BJ (cell line): ENCODE measurements around the gene CUL2. TPM values are rescaled to one million over a fixed set of nuclear protein-coding genes. Genes with fewer than 3 reads are reported as not detected.

Experiments
- CTCF ChIA-PET: fragments of 350-600 bp; formaldehyde crosslinking; extraction: SDS; loops from one replicate; lab custom pipeline; 2021; ENCODE audit warnings: antibody characterized with exemption, inconsistent platforms; lab: Yijun Ruan, JAX
- POLR2A ChIA-PET: fragments of 300-600 bp; sonication (Branson Sonifier 250); formaldehyde crosslinking; extraction: SDS; loops from one replicate; lab custom pipeline; 2021; ENCODE audit warnings: antibody characterized with exemption; lab: Charles Lee
- DNase-seq: peaks from one replicate; pipeline ENCODE4 v3.0.0-alpha.2; 2011; ENCODE audit warnings: low read depth
- H3K27me3 ChIP-seq: 2 replicates; pipeline ENCODE4 v1.6.0; 2011; ENCODE audit warnings: low read length; ENCODE audit not compliant: control insufficient read depth, insufficient read depth
- H3K36me3 ChIP-seq: 2 replicates; pipeline ENCODE4 v1.5.1; 2011; ENCODE audit warnings: low read length; ENCODE audit not compliant: control insufficient read depth, insufficient read depth
- H3K4me3 ChIP-seq: 2 replicates; pipeline ENCODE4 v1.5.1; 2011; ENCODE audit warnings: low read depth, mild to moderate bottlenecking, control low read depth, low read length
- CTCF ChIP-seq: IDR thresholded peaks from 2 replicates; pipeline ENCODE4 v1.5.1; 2011; ENCODE audit warnings: low read depth, mild to moderate bottlenecking, control low read depth, inconsistent platforms, low read length, moderate library complexity; ENCODE audit not compliant: insufficient read depth
- polyA plus RNA-seq: library from polyadenylated mRNA; depleted of rRNA; stranded (reverse); fragments of >200 nt; gene quantifications from 2 replicates; pipeline ENCODE4 v1.2.3, GENCODE V29; 2011

The CUL2 gene
- polyA plus RNA-seq, 1 experiment, result 9.4 TPM

GRCh38 chr10:35070521-35070920, 19.6 kb downstream of the CUL2 start:
- no peak for DNase-seq
- ChIA-PET POLR2A (no interaction called here), CTCF (no interaction called here)
- TF ChIP-seq CTCF, result no peak
- Histone ChIP-seq H3K27me3 (no peaks in the 10 kb centered on the region), H3K36me3 (peaks cover 1% of the 10 kb centered on the region; the same call in 1 of the 2 replicates), H3K4me3 (no peak overlapping the region)

- DNase-seq, result no peak
- no peak for TF ChIP-seq CTCF
- Histone ChIP-seq H3K27me3 (no peaks in the 10 kb centered on the region), H3K36me3 (peaks cover 1% of the 10 kb centered on the region; the same call in 1 of the 2 replicates), H3K4me3 (no peak overlapping the region)
- ChIA-PET CTCF (no interaction called here), POLR2A (no interaction called here)
Observed at GRCh38 chr10:35063837-35064454, 26.2 kb downstream of the CUL2 start.

GRCh38 chr10:35059481-35059880, 30.7 kb downstream of the CUL2 start:
- no peak for DNase-seq
- Histone ChIP-seq H3K36me3 (peaks cover 1% of the 10 kb centered on the region; the same call in 1 of the 2 replicates), H3K4me3 (no peak overlapping the region), H3K27me3 (no peaks in the 10 kb centered on the region)
- ChIA-PET POLR2A (no interaction called here), CTCF (interaction anchor here (1.4 kb wide), 1 partner anchor 136 kb away, joined by 3 read pairs; no protein-coding TSS in a partner anchor)
- no peak for TF ChIP-seq CTCF

GRCh38 chr10:35058686-35059085, 31.5 kb downstream of the CUL2 start:
- no peak for DNase-seq
- TF ChIP-seq CTCF, result no peak
- ChIA-PET CTCF (interaction anchor here (1.4 kb wide), 1 partner anchor 137 kb away, joined by 3 read pairs; no protein-coding TSS in a partner anchor), POLR2A (no interaction called here)
- no peak overlapping the region for H3K4me3 ChIP-seq
- H3K36me3 ChIP-seq, result peaks cover 1% of the 10 kb centered on the region; the same call in 1 of the 2 replicates
- no peaks in the 10 kb centered on the region for H3K27me3 ChIP-seq

DNA sequence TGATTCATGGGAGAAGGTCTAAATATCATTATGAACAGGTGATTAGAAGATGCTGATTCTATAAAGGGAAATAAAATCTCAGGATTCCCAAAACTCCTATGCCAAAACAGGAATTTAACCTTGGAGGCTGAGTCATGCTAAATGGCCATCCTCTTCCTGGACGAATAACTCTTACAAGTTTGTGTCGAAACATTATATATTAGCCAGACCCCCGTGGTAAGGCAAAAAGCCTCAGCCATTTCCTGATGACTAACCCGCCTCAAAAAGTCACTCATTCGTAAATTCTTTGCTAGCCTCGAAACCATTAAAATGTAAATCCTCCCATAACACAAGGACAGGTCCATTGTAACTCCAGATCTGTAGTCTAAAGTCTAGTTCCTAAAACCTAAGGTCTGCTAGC, 32.0 kb downstream of the CUL2 start:
- Histone ChIP-seq H3K36me3 (peaks cover 1% of the 10 kb centered on the region; the same call in 1 of the 2 replicates), H3K27me3 (no peaks in the 10 kb centered on the region), H3K4me3 (no peak overlapping the region)
- DNase-seq, result peak; percentile 73
- POLR2A ChIA-PET, result no interaction called here
- CTCF ChIA-PET, result interaction anchor here (1.4 kb wide), 1 partner anchor 137 kb away, joined by 3 read pairs; no protein-coding TSS in a partner anchor
- TF ChIP-seq CTCF, result no peak
